NCI-H2227 (cell line): ENCODE data around the gene NHSL2.
"Not testable (repeated sequence)": the region's sequence is repeated elsewhere in the genome, so short reads cannot be mapped to it uniquely, and the experiment has no call there.

Source experiments
- DNase-seq: peaks from one replicate; lab custom pipeline; 2025; ENCODE audit not compliant: unreplicated experiment; lab: John Stamatoyannopoulos, UW

NHSL2 gene

GRCh38 chrX:72146527-72146926 lies 235.9 kb downstream of the NHSL2 start:
- DNase-seq: no peak

GRCh38 chrX:72158773-72159172 lies 248.1 kb downstream of the NHSL2 start:
- no peak for DNase-seq

- no peak for DNase-seq
These were observed 249.1 kb downstream of the NHSL2 start for GRCh38 chrX:72159769-72160168.

DNA sequence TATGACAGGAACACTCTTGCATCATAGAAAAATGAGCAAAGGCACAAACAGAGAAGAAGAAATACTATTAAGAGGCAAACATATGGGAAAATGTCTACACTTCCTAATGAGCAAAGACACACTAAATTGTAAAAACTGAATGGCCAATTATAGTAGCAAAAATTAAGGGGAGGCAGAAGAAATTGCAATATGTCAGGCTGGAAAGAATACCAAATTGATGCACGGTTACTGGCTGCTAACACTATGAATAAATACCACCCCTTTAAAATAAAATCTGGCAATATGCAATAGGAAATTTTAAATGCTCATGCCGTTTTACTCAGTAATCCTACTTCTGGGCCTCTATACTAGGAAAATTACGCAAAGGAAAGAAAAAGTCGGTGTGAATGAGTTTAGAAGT lies 254.9 kb downstream of the NHSL2 start:
- no peak for DNase-seq

GRCh38 chrX:72169008-72169728 lies 258.5 kb downstream of the NHSL2 start:
- DNase-seq: no peak

- DNase-seq: not testable (repeated sequence)
These were observed 265.6 kb downstream of the NHSL2 start for GRCh38 chrX:72176289-72176688.

DNA sequence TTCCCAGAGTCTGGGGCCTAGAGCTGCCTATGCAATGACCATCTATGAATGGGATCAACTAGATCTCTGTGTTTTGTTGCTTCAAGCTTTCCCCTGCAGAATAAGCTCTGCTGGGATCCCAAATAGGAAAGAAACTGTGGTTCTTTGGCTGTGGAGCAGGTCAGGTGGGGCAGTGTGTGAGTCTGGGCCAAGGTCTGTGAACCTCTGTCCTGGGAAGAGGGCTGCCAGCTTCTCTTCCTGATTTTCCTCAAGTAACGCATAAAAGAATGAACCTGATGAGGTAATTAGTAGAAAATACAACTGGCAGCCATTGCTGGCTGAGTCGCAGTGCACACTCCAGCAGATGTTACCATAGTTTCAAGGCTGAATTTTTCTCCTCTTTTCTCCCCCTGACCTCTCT lies 266.3 kb downstream of the NHSL2 start:
- no peak for DNase-seq

DNA sequence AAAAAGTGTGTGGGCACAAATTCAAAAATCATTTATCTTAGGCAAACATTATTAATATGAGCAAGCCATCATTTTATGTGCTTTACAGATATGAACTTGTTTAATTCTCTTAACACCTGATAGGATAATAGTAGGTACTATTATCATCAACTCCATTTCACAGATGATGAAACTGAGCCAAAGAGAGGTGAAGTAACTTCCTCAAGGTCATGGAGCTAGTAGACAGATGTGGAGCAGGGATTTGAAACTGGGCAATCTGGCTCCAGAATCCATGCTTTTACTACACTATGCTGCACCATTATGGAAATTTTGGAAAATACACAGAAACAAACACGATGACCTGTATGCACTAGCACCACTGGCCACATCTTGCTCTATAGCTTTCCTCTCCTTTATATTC lies 269.9 kb downstream of the NHSL2 start:
- DNase-seq: peak; percentile 19

DNA sequence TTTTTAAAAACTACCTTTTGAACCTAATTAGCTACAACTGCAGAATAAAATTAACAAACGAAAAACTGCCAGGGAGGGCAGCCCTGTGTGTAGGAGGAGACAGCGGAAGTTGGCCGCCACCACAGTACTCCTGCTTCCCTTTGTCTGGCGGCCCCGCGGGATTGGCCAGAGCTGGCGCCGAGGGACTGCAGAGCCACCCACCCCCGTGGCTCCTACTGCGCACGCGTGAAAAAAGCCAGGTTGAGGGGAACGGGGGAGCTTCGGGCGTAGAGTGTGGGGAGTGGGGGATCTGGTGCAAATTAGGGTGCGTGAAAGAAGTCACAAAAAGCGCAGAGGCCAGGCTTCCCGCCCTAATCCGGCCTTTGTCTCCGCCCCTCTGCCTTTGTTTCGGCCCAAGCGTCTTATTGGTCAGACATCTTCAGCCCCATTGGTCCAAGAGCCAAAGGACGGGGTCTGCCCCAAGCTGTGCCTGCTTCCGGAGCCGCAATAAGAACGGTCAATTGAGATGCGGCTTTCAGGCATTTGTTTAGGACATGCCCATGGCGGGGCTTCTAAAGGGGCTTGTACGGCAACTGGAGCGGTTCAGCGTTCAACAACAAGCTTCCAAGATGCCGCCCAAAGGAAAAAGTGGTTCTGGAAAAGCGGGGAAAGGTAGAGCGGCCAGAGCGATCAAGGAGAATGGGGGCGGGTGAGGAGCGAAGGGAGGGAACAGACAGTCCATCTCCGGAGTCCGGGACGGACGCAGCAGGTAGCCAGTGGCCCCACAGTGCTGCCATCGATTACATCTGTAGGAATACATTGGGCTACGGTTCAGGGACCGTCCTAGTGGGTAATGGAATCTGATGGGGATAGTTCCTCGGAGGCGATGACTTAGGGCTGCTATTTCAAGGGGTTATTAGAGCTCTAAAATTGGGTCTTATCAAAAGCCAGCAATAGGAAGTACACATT lies 270.8 kb downstream of the NHSL2 start, which contains the start of gene PIN4:
TSS of gene PIN4 (plus strand) at position 580 of the 948 bp plus-strand sequence. CDS start at position 609, 29 bp downstream.
- peak; percentile 100 for DNase-seq

- DNase-seq: no peak
These were observed 272.3 kb downstream of the NHSL2 start for GRCh38 chrX:72182924-72183323.

DNA sequence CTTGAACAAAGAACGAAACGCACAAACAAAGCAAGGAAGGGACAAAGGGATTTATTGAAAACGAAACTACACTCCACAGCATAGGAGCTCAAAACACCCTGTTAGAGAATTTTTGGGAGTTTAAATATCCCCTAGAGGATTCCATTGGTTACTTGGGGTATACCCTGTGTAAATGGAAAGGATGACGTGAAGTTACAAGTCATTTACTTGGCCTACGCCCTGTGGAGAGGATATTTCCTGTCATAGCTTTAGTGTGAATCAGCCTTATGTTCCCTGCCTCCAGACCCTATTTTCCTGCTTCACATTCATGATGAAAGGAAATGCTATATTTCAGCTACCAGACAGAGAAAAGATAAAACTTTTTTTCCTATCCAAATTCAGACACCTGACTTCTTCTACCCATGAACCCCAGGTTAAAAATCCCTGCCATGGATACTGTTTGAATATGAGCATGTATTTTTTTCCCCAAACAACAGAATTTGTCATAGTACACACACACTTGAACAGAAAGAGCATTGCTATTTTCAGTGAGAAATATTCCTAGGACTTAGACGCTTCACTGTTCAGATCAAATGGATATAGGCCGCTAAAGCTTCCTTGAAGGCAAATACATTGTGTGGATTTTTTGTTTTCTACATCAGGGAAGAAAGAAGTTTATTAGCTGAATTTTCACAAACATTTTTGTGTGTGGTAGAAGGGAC lies 291.3 kb downstream of the NHSL2 start:
- no peak for DNase-seq
